GM12878 (cell line): ENCODE results near the gene SNRPD3. TPM values are rescaled to one million over a fixed set of nuclear protein-coding genes. Genes with fewer than 3 reads are reported as not detected.

Source experiments
- ATAC-seq: fragments of 200-7000 bp; cut with Tn5 transposase; 3 replicates; pipeline ENCODE4 v1.9.1; 2020; ENCODE audit warnings: mild to moderate bottlenecking, moderate library complexity
- BruUV-seq: library from RNA; stranded (reverse); fragments of 400-500 nt; replicated peaks from 2 replicates; lab custom pipeline; 2021; lab: Mats Ljungman, UMichigan
- CTCF ChIA-PET: fragments of 300-600 bp; sonication (Branson Sonifier 250); formaldehyde crosslinking; extraction: SDS; loops from one replicate; lab custom pipeline; 2021; ENCODE audit warnings: inconsistent platforms; lab: Yijun Ruan, JAX
- POLR2A ChIA-PET: fragments of 350-600 bp; formaldehyde crosslinking; extraction: SDS; loops from one replicate; lab custom pipeline; 2021; ENCODE audit warnings: inconsistent platforms; lab: Charles Lee
- RAD21 ChIA-PET: fragments of 300-600 bp; sonication (Branson Sonifier 250); formaldehyde crosslinking; loops from one replicate; lab custom pipeline; 2023; ENCODE audit warnings: antibody characterized with exemption; ENCODE audit not compliant: unreplicated experiment; lab: Charles Lee
- SMC1A ChIA-PET: fragments of 300-600 bp; sonication (Branson Sonifier 250); formaldehyde crosslinking; loops from one replicate; lab custom pipeline; 2023; ENCODE audit not compliant: unreplicated experiment, uncharacterized antibody; lab: Charles Lee
- DNase-seq: peaks from one replicate; pipeline ENCODE4 v3.0.0-alpha.2; 2011; ENCODE audit warnings: low read depth, low spot score
- FAIRE-seq: peaks from 3 replicates; lab custom pipeline; 2011; peaks lifted over from hg19 to GRCh38; lab: Jason Lieb, UNC
- H2AFZ ChIP-seq: 2 replicates; pipeline ENCODE4 v1.6.0; 2011; ENCODE audit warnings: low read depth, low read length, control low read depth; ENCODE audit not compliant: control insufficient read depth
- H3K27ac ChIP-seq: 2 replicates; pipeline ENCODE4 v1.5.1; 2011; ENCODE audit warnings: control low read depth; ENCODE audit not compliant: control insufficient read depth, insufficient read depth
- H3K27me3 ChIP-seq, 2 experiments: replicated peaks in 1 of 2; 2 replicates each; pipeline versions ENCODE4 v1.6.0 to v1.6.1; 2011; ENCODE audit warnings: low read length in 1 of 2; ENCODE audit not compliant: control insufficient read depth in 2 of 2, insufficient read depth in 2 of 2
- H3K36me3 ChIP-seq, 2 experiments: 2 replicates each; pipeline ENCODE4 v1.5.1; 2011; ENCODE audit warnings: low read length in 1 of 2; ENCODE audit not compliant: control insufficient read depth in 2 of 2, insufficient read depth in 2 of 2
- H3K4me1 ChIP-seq: 2 replicates; pipeline ENCODE4 v1.6.1; 2011; ENCODE audit warnings: mild to moderate bottlenecking, low read length, moderate library complexity, mixed read lengths; ENCODE audit not compliant: control insufficient read depth, insufficient read depth
- H3K4me2 ChIP-seq: 2 replicates; pipeline ENCODE4 v1.6.0; 2011; ENCODE audit warnings: control low read depth; ENCODE audit not compliant: control insufficient read depth, insufficient read depth
- H3K4me3 ChIP-seq: fragments of 200-600 bp; sonication (generic); 2 replicates; pipeline ENCODE4 v1.5.1; 2016
- H3K79me2 ChIP-seq: 2 replicates; pipeline ENCODE4 v1.6.0; 2011; ENCODE audit warnings: low read length; ENCODE audit not compliant: control insufficient read depth, insufficient read depth
- H3K9ac ChIP-seq: 2 replicates; pipeline ENCODE4 v1.8.0; 2011; ENCODE audit warnings: low read length, control low read depth, mixed read lengths; ENCODE audit not compliant: control insufficient read depth, insufficient read depth
- H3K9me3 ChIP-seq: replicated peaks from 3 replicates; pipeline ENCODE4 v1.5.1; 2011; ENCODE audit warnings: mild to moderate bottlenecking, low read length; ENCODE audit not compliant: control insufficient read depth, insufficient read depth
- H4K20me1 ChIP-seq: 2 replicates; pipeline ENCODE4 v1.6.0; 2011; ENCODE audit not compliant: control insufficient read depth, insufficient read depth
- CHD2 ChIP-seq: IDR thresholded peaks from 2 replicates; pipeline ENCODE4 v1.6.1; 2011; ENCODE audit warnings: low read depth, low read length, improper control_type of control experiment, borderline replicate concordance
- EP300 ChIP-seq, 2 experiments: fragments of 150-350 bp in 1 of 2; IDR thresholded peaks; 2 replicates each; pipeline ENCODE4 v1.6.1; 2011 to 2012; ENCODE audit warnings: low read depth in 2 of 2, low read length in 2 of 2, borderline replicate concordance in 1 of 2, improper control_type of control experiment in 1 of 2, inconsistent platforms in 1 of 2; ENCODE audit not compliant: control insufficient read depth in 1 of 2
- HDAC6 ChIP-seq: fragments of 200-600 bp; sonication (generic); IDR thresholded peaks from one replicate; pipeline ENCODE4 v1.8.0; 2017; ENCODE audit warnings: antibody characterized with exemption; ENCODE audit not compliant: unreplicated experiment
- KDM1A ChIP-seq: fragments of 200-600 bp; sonication (generic); IDR thresholded peaks from 2 replicates; pipeline ENCODE4 v1.6.1; 2016; ENCODE audit warnings: borderline replicate concordance
- MXI1 ChIP-seq: fragments of 150-350 bp; IDR thresholded peaks from 2 replicates; pipeline ENCODE4 v1.6.1; 2011; ENCODE audit warnings: low read depth, mild to moderate bottlenecking, inconsistent platforms, low read length, improper control_type of control experiment
- RAD21 ChIP-seq: IDR thresholded peaks from 2 replicates; pipeline ENCODE4 v1.6.1; 2011; ENCODE audit warnings: mild to moderate bottlenecking, low read depth, low read length, moderate library complexity; ENCODE audit not compliant: insufficient read depth
- TARDBP ChIP-seq: IDR thresholded peaks from 2 replicates; pipeline ENCODE4 v1.6.1; 2016; ENCODE audit warnings: borderline replicate concordance
- TCF12 ChIP-seq: IDR thresholded peaks from 2 replicates; pipeline ENCODE4 v1.6.1; 2011; ENCODE audit warnings: low read depth, mild to moderate bottlenecking, low read length
- YBX1 ChIP-seq: fragments of 450-650 bp; IDR thresholded peaks from 2 replicates; pipeline ENCODE4 v1.6.1; 2016; ENCODE audit warnings: antibody characterized with exemption
- ZBED1 ChIP-seq: IDR thresholded peaks from 2 replicates; pipeline ENCODE4 v1.6.1; 2016; ENCODE audit warnings: borderline replicate concordance
- ZNF274 ChIP-seq: IDR thresholded peaks from one replicate; pipeline ENCODE4 v1.8.0; 2011; ENCODE audit not compliant: insufficient read length, insufficient read depth
- WGBS: methylation state at CpG from one replicate; pipeline ENCODE4 v1.1.6; 2016; ENCODE audit warnings: low lambda C conversion rate; ENCODE audit not compliant: insufficient replicate concordance, insufficient coverage; ENCODE audit errors: missing lambda C conversion rate; 5-methylcytosine and 5-hydroxymethylcytosine counted together
- in situ Hi-C: fragments of 300-500 bp; cut with MboI; formaldehyde crosslinking; loops from 9 replicates; pipeline ENCODE4 v1.14.3; 2018; ENCODE audit warnings: mixed read lengths
- intact Hi-C: fragments of 100-400 bp; cut with micrococcal nuclease; formaldehyde crosslinking; loops from one replicate; pipeline ENCODE4 v1.14.2; 2022; ENCODE audit not compliant: unreplicated experiment
- polyA plus RNA-seq, 11 experiments: library from polyadenylated mRNA; depleted of rRNA in 4 of 11; unstranded in 6 of 11; stranded (reverse) in 5 of 11; fragments of >200 nt; fragmentation: Nextera tagmentation in 4 of 11; fragmentation: Illumina TruSeq in 1 of 11; extraction: Ambion mirVana in 4 of 11; extraction: Trizol in 1 of 11; gene quantifications; 1 replicate in 1 of 11; 2 replicates in 10 of 11; pipeline versions ENCODE4 v1.2.1 to v1.2.3, GENCODE V29; 2011 to 2016; ENCODE audit warnings: inconsistent platforms in 2 of 11, missing spikeins in 2 of 11, low read depth in 1 of 11
- total RNA-seq, 4 experiments: library from RNA; depleted of rRNA in 3 of 4; stranded (reverse); fragments of >200 nt in 3 of 4; fragmentation: Illumina TruSeq in 1 of 4; extraction: Trizol in 1 of 4; gene quantifications; 2 replicates each; pipeline versions ENCODE4 v1.2.1 to v1.2.3, GENCODE V29; 2013 to 2021
- TF ChIP-seq, protein P1 (sequence below), 3 experiments: IDR thresholded peaks in 2 of 3; conservative IDR thresholded peaks in 1 of 3; 2 replicates each; pipeline ENCODE4 v1.5.1; 2011; ENCODE audit warnings: low read depth in 3 of 3, low read length in 3 of 3, mild to moderate bottlenecking in 3 of 3, control low read depth in 2 of 3, moderate library complexity in 2 of 3, inconsistent platforms in 1 of 3, mixed read lengths in 1 of 3; ENCODE audit not compliant: control insufficient read depth in 2 of 3, insufficient read depth in 1 of 3; ENCODE audit errors: extremely low read depth in 1 of 3
- TF ChIP-seq, protein P2 (sequence below): IDR thresholded peaks from 2 replicates; pipeline ENCODE4 v1.6.1; 2011; ENCODE audit warnings: low read depth, mild to moderate bottlenecking, low read length, moderate library complexity, borderline replicate concordance; ENCODE audit errors: extremely low read depth
- TF ChIP-seq, protein P3 (sequence below): fragments of 450-650 bp; IDR thresholded peaks from 2 replicates; pipeline ENCODE4 v1.6.1; 2016; ENCODE audit warnings: mild to moderate bottlenecking, moderate library complexity, borderline replicate concordance

SNRPD3 gene
- total and polyA plus RNA-seq, 10 of the 15 experiments (the other 5 are each of a cell fraction or from before 2014, with no cell fraction given), result 112 to 324 (median 242) TPM

DNA sequence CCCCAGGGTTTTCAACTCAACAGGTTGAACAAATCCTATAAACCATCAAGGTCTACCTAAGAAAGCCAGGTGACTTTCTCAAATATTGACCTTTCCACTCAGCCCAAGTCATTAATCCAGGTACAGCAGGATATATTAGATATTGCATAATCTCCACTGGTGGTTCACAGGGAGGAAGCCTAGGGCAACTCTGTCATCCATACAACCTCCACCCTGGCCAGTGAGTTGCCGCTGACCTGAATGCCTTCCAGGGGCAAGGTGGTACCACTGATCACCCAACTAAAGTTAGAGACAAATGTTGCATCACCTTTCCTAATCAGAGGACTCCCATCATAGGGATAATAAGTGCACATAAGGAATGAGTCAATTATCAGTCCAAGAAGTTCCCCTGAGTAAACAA lies 23.7 kb upstream of the SNRPD3 start:
- in situ Hi-C loops, result no loop called here
- intact Hi-C loops, result no loop called here
- Histone ChIP-seq H2AFZ (no peak overlapping the region), H3K9me3 (no peaks in the 10 kb centered on the region), H4K20me1 (no peaks in the 10 kb centered on the region), H3K79me2 (no peaks in the 10 kb centered on the region), H3K4me1 (no peaks in the 10 kb centered on the region), H3K9ac (no peak overlapping the region), H3K4me3 (no peak overlapping the region), H3K27ac (no peak overlapping the region), H3K27me3 (no peaks in the 10 kb centered on the region), H3K4me2 (no peak overlapping the region), H3K36me3 (no peaks in the 10 kb centered on the region; a peak in 1 of 4 replicates)
- no peak for TF ChIP-seq TARDBP
- no peak for TF ChIP-seq KDM1A
- TF ChIP-seq MXI1, result no peak
- no peak for TF ChIP-seq TCF12
- TF ChIP-seq, protein P1, sequence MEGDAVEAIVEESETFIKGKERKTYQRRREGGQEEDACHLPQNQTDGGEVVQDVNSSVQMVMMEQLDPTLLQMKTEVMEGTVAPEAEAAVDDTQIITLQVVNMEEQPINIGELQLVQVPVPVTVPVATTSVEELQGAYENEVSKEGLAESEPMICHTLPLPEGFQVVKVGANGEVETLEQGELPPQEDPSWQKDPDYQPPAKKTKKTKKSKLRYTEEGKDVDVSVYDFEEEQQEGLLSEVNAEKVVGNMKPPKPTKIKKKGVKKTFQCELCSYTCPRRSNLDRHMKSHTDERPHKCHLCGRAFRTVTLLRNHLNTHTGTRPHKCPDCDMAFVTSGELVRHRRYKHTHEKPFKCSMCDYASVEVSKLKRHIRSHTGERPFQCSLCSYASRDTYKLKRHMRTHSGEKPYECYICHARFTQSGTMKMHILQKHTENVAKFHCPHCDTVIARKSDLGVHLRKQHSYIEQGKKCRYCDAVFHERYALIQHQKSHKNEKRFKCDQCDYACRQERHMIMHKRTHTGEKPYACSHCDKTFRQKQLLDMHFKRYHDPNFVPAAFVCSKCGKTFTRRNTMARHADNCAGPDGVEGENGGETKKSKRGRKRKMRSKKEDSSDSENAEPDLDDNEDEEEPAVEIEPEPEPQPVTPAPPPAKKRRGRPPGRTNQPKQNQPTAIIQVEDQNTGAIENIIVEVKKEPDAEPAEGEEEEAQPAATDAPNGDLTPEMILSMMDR (IDR thresholded peaks at IDR 0.05 in 2 of 3, conservative IDR thresholded peaks at IDR 0.05 in 1 of 3; ENCODE audit: control insufficient read depth in 2 of 3, extremely low read depth in 1 of 3, insufficient read depth in 1 of 3, low read depth in 3 of 3, low read length in 3 of 3), result no peak
- TF ChIP-seq, protein P2, sequence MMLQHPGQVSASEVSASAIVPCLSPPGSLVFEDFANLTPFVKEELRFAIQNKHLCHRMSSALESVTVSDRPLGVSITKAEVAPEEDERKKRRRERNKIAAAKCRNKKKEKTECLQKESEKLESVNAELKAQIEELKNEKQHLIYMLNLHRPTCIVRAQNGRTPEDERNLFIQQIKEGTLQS, result no peak
- no peak for TF ChIP-seq CHD2
- TF ChIP-seq YBX1, result no peak
- TF ChIP-seq HDAC6, result no peak
- TF ChIP-seq EP300 (IDR thresholded peaks at IDR 0.05; ENCODE audit: borderline replicate concordance in 1 of 2, control insufficient read depth in 1 of 2, low read depth in 2 of 2, low read length in 2 of 2), result no peak
- TF ChIP-seq ZNF274, result no peak
- no peak for TF ChIP-seq RAD21
- TF ChIP-seq ZBED1, result no peak
- TF ChIP-seq, protein P3, sequence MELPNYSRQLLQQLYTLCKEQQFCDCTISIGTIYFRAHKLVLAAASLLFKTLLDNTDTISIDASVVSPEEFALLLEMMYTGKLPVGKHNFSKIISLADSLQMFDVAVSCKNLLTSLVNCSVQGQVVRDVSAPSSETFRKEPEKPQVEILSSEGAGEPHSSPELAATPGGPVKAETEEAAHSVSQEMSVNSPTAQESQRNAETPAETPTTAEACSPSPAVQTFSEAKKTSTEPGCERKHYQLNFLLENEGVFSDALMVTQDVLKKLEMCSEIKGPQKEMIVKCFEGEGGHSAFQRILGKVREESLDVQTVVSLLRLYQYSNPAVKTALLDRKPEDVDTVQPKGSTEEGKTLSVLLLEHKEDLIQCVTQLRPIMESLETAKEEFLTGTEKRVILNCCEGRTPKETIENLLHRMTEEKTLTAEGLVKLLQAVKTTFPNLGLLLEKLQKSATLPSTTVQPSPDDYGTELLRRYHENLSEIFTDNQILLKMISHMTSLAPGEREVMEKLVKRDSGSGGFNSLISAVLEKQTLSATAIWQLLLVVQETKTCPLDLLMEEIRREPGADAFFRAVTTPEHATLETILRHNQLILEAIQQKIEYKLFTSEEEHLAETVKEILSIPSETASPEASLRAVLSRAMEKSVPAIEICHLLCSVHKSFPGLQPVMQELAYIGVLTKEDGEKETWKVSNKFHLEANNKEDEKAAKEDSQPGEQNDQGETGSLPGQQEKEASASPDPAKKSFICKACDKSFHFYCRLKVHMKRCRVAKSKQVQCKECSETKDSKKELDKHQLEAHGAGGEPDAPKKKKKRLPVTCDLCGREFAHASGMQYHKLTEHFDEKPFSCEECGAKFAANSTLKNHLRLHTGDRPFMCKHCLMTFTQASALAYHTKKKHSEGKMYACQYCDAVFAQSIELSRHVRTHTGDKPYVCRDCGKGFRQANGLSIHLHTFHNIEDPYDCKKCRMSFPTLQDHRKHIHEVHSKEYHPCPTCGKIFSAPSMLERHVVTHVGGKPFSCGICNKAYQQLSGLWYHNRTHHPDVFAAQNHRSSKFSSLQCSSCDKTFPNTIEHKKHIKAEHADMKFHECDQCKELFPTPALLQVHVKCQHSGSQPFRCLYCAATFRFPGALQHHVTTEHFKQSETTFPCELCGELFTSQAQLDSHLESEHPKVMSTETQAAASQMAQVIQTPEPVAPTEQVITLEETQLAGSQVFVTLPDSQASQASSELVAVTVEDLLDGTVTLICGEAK, result no peak
- ChIA-PET POLR2A (no interaction called here), RAD21 (no interaction called here), CTCF (interaction anchor here (11.7 kb wide), 1 partner anchor 25 kb away, joined by 213 read pairs; no protein-coding TSS in a partner anchor), SMC1A (no interaction called here)
- ATAC-seq (no peak), DNase-seq (no peak), FAIRE-seq (no peak)
- WGBS, result 100% methylated on average over 1 of the region's 1 CpG
- BruUV-seq, result no TSS peak
